PC-3 (cell line): ENCODE measurements around the gene HSPA1L. TPM values are rescaled to one million over a fixed set of nuclear protein-coding genes. Genes with fewer than 3 reads are reported as not detected.

Experiments
- ATAC-seq: fragments of 200-7000 bp; cut with Tn5 transposase; 2 replicates; pipeline ENCODE4 v1.9.1; 2020; ENCODE audit warnings: mild to moderate bottlenecking, moderate library complexity
- BruUV-seq: library from RNA; stranded (reverse); fragments of 400-500 nt; replicated peaks from 2 replicates; lab custom pipeline; 2021; lab: Mats Ljungman, UMichigan
- CTCF ChIA-PET: fragments of 300-600 bp; sonication (Branson Sonifier 250); formaldehyde crosslinking; loops from one replicate; lab custom pipeline; 2022; ENCODE audit warnings: antibody characterized with exemption; lab: Charles Lee
- POLR2A ChIA-PET: fragments of 300-600 bp; sonication (Branson Sonifier 250); formaldehyde crosslinking; loops from one replicate; lab custom pipeline; 2022; ENCODE audit warnings: antibody characterized with exemption; ENCODE audit not compliant: unreplicated experiment; lab: Charles Lee
- DNase-seq: peaks from one replicate; pipeline ENCODE4 v3.0.0-alpha.2; 2015
- H2AFZ ChIP-seq: fragments of 300-600 bp; sonication (generic); 2 replicates; pipeline ENCODE4 v1.6.0; 2016; ENCODE audit warnings: antibody characterized with exemption, low read length
- H3F3A ChIP-seq: fragments of 300-600 bp; sonication (generic); one replicate; pipeline ENCODE4 v1.6.0; 2017; ENCODE audit warnings: antibody characterized with exemption, low read length, control low read depth, mild to moderate bottlenecking; ENCODE audit not compliant: unreplicated experiment
- H3K27ac ChIP-seq: fragments of 300-600 bp; sonication (generic); 2 replicates; pipeline ENCODE4 v1.5.1; 2016; ENCODE audit warnings: mild to moderate bottlenecking, low read length
- H3K27me3 ChIP-seq: fragments of 300-600 bp; sonication (generic); 2 replicates; pipeline ENCODE4 v1.6.1; 2016; ENCODE audit warnings: low read length, mixed read lengths
- H3K36me3 ChIP-seq: fragments of 300-600 bp; sonication (generic); 2 replicates; pipeline ENCODE4 v1.6.1; 2016; ENCODE audit warnings: low read depth, mixed run types, low read length, mixed read lengths
- H3K4me1 ChIP-seq: fragments of 300-600 bp; sonication (generic); 2 replicates; pipeline ENCODE4 v1.5.1; 2016; ENCODE audit warnings: low read length; ENCODE audit not compliant: insufficient read depth
- H3K4me2 ChIP-seq: fragments of 300-600 bp; sonication (generic); 2 replicates; pipeline ENCODE4 v1.6.0; 2016; ENCODE audit warnings: low read length
- H3K4me3 ChIP-seq: fragments of 300-600 bp; sonication (generic); 2 replicates; pipeline ENCODE4 v1.5.1; 2016; ENCODE audit warnings: mild to moderate bottlenecking, low read length, mixed read lengths
- H3K79me2 ChIP-seq: fragments of 300-600 bp; sonication (generic); 2 replicates; pipeline ENCODE4 v1.6.1; 2017; ENCODE audit warnings: low read length, mixed read lengths
- H3K9ac ChIP-seq: fragments of 300-600 bp; sonication (generic); 2 replicates; pipeline ENCODE4 v1.6.0; 2016; ENCODE audit warnings: mild to moderate bottlenecking, low read length
- H3K9me2 ChIP-seq: fragments of 300-600 bp; sonication (generic); replicated peaks from 2 replicates; pipeline ENCODE4 v1.6.1; 2016; ENCODE audit warnings: mixed run types, low read length, mixed read lengths
- H3K9me3 ChIP-seq: fragments of 300-600 bp; sonication (generic); 2 replicates; pipeline ENCODE4 v1.6.1; 2016; ENCODE audit warnings: low read length, mixed read lengths
- H4K20me1 ChIP-seq: fragments of 300-600 bp; sonication (generic); 2 replicates; pipeline ENCODE4 v1.6.1; 2016; ENCODE audit warnings: low read length, mixed read lengths
- CTCF ChIP-seq: fragments of 300-600 bp; sonication (generic); conservative IDR thresholded peaks from 2 replicates; pipeline ENCODE4 v1.5.1; 2017; ENCODE audit warnings: antibody characterized with exemption, low read depth, mild to moderate bottlenecking, low read length
- EZH2 ChIP-seq: fragments of 300-600 bp; sonication (generic); IDR thresholded peaks from one replicate; pipeline ENCODE4 v1.6.1; 2017; ENCODE audit warnings: antibody characterized with exemption, mild to moderate bottlenecking, low read length; ENCODE audit not compliant: unreplicated experiment
- EZH2phosphoT487 ChIP-seq: fragments of 300-600 bp; sonication (generic); IDR thresholded peaks from 2 replicates; pipeline ENCODE4 v1.6.1; 2018; ENCODE audit warnings: mild to moderate bottlenecking, antibody characterized with exemption, low read length, borderline replicate concordance
- intact Hi-C: fragments of 100-400 bp; cut with micrococcal nuclease; formaldehyde crosslinking; loops from 2 replicates; pipeline ENCODE4 v1.9.0; 2023
- total RNA-seq: library from RNA; depleted of rRNA; stranded (reverse); fragments of >200 nt; gene quantifications from 2 replicates; pipeline ENCODE4 v1.2.3, GENCODE V29; 2014

HSPA1L gene
- total RNA-seq, 1 experiment from 2014 or later = 0.26 TPM

- no peak for TF ChIP-seq EZH2phosphoT487
- TF ChIP-seq CTCF = no peak
- TF ChIP-seq EZH2 = no peak
- no peak overlapping the region for H2AFZ ChIP-seq
- POLR2A ChIA-PET = interaction anchor here (0.6 kb wide), 1 partner anchor 47 kb away, joined by 3 read pairs; the partner anchor contains the start of gene HSPA1B
- no peak overlapping the region for H3K27ac ChIP-seq
- H3K27me3 ChIP-seq = no peaks in the 10 kb centered on the region
- H3K4me3 ChIP-seq = no peak overlapping the region
- H3K9me2 ChIP-seq = no peaks in the 10 kb centered on the region
- intact Hi-C loops = no loop called here
- H4K20me1 ChIP-seq = no peaks in the 10 kb centered on the region
- DNase-seq (no peak), ATAC-seq (no peak)
- H3K36me3 ChIP-seq = peaks cover 57% of the 10 kb centered on the region
- H3K4me1 ChIP-seq = peaks cover 22% of the 10 kb centered on the region
- H3K9ac ChIP-seq = no peak overlapping the region
- BruUV-seq = no TSS peak
- no peak overlapping the region for H3K4me2 ChIP-seq
- CTCF ChIA-PET = no interaction called here
- no peaks in the 10 kb centered on the region for H3K79me2 ChIP-seq
- peaks cover 3% of the 10 kb centered on the region for H3F3A ChIP-seq
- no peaks in the 10 kb centered on the region for H3K9me3 ChIP-seq
Measured at GRCh38 chr6:31780507-31781243, 34.4 kb downstream of the HSPA1L start.

DNA sequence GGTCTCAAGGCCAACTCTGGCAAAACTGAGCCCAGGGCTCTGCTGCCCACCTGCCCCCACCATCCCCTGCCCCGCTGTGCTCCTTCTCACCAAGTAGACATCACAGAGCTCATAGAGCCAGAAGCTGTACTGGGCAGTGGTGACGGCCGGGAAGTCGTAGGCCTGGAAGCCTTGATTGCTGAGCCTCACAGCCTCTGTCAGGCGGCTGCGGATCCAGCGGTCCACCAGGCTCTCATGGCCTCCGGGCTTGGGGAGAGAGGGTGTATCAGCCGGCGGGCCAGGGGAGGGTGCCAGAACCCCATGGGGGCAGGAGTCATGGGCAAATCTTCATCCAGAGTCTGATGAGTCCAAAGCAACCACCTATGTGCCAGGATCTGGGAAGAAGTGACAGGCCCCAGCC lies 35.2 kb downstream of the HSPA1L start:
- no TSS peak for BruUV-seq
- Histone ChIP-seq H3K9me2 (no peaks in the 10 kb centered on the region), H3K27me3 (no peaks in the 10 kb centered on the region), H3K9ac (no peak overlapping the region), H3K4me1 (peaks cover 29% of the 10 kb centered on the region), H3K27ac (no peak overlapping the region), H3K79me2 (no peaks in the 10 kb centered on the region), H3K9me3 (no peaks in the 10 kb centered on the region), H3K36me3 (peaks cover 49% of the 10 kb centered on the region; the same call in 1 of the 2 replicates), H3F3A (peaks cover 3% of the 10 kb centered on the region), H4K20me1 (no peaks in the 10 kb centered on the region), H3K4me3 (no peak overlapping the region), H2AFZ (no peak overlapping the region), H3K4me2 (no peak overlapping the region)
- CTCF ChIA-PET = no interaction called here
- intact Hi-C loops = no loop called here
- POLR2A ChIA-PET = interaction anchor here (0.6 kb wide), 1 partner anchor 47 kb away, joined by 3 read pairs; the partner anchor contains the start of gene HSPA1B
- no peak for DNase-seq
- ATAC-seq = no peak
- TF ChIP-seq EZH2phosphoT487 = no peak
- no peak for TF ChIP-seq CTCF
- no peak for TF ChIP-seq EZH2
